GM12873 (cell line): ENCODE measurements around the gene GRID1.

Experiments
- CTCF ChIP-seq: IDR thresholded peaks from 2 replicates; pipeline ENCODE4 v1.5.1; 2012; ENCODE audit warnings: low read depth, mild to moderate bottlenecking, moderate library complexity, low read length, control low read depth; ENCODE audit not compliant: insufficient read depth; ENCODE audit errors: missing control alignments

The GRID1 gene

GRCh38 chr10:86144301-86144700 lies 222.3 kb downstream of the GRID1 start:
- no peak for TF ChIP-seq CTCF

DNA sequence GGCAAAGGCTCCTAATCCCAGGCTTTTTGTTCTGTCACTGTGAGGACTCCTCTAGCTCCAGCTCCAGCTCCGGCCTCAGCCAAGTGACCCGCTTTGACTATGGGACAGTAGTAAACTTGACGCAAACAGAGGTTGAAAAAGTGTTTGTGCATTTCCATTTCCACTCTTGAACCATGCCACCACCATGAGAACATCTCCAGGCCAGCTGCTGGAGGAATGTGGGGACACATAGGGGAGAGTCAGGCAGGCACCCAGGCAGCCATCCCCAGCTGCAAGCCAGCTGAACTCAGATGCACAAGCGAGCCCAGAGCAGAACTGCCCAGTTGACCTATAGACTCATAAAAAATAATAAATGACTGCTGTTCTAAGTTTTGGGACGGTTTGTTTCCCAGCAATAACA lies 224.7 kb downstream of the GRID1 start:
- TF ChIP-seq CTCF: no peak

DNA sequence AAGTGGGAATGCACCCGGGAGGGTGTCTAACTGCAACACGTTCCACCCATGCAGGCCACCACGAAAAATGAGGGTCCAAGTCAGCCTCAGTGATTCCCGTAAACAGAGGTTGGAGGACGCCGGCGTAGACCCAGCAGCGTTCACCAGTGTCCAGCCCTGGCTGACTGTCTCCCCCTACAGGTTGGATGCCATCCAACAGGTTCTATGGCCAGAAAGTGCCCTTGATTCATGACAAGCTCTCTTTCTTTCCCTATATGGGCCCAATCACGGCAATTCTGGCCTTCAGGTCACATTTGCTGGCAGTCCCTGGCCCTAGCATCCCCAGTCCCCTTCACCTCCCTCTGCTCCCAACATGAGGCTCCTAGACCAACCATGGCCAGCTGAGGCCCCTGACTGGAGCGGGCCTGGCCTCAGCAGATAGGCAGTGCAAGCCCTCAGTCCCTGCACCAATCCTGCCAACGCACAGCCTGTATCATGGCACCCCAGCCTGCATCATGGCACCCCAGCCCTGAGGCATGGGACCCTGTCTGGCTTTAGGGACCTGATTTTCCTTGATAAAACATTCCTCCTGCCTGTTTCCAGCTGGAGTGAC lies 227.4 kb downstream of the GRID1 start:
- peak; percentile 94 for TF ChIP-seq CTCF

DNA sequence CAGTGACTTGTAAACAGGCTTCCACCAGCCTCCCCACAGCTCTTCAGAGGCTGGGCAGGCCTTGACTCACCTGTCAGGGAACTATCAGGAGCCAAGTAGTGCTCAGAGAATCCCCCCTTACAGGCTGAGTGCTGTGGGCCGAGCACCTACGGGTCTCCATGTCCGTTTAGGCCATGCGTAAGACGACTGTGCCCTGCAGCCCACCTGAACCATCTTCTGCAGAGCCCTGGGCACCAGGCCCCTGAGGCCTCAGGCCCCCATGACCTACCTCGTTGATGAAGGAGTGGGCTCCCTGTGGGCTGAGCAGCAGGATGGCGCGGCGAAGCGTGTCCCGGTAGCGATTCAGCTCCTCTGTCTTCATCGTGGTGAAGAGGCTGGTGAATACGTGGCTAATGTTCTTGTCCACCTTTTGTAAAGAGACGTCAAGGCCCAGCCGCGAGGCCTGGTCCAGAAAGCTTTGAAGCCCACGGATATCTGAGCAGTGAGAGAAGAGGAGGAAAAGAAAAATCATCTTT lies 228.0 kb downstream of the GRID1 start:
- TF ChIP-seq CTCF: no peak

DNA sequence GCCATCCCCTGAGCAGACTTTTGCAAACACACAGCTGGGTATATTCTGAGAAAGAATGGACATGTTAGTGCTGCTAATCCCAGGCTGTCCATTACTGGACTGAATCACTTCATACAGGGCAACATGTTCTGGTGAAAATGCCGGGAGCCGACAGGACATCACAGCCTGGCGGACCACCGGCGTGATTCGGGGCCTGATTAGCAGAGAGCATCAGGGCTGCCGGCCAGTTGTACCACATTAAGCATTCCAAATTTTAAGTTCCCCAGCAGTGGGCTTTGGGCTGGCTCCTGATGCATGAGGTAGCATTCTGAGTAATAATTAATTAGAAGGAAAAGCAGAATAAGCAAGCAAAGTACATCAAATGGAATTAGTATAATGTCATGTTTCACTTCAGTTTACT lies 229.0 kb downstream of the GRID1 start:
- no peak for TF ChIP-seq CTCF

GRCh38 chr10:86136934-86137333 lies 229.7 kb downstream of the GRID1 start:
- no peak for TF ChIP-seq CTCF

DNA sequence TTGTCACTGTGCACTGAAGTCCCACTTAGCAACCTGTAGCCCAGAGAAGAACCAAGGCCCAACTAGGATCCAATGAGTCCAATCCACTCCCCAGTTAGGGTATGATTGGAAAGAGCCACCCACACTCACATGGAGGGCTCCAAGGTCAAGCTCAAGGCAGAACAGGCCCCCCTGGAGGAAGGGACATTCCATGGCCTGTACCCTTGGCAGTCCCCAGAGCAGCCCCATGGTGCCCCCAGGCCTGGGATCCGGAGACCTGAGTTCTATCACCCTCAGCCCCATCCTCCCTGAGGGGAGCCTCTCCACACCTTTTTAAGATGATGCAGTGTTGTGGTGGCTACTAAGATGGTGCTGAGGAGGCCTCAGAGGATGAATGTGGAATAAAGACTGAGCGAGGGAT lies 231.4 kb downstream of the GRID1 start:
- TF ChIP-seq CTCF: no peak
